GM12872 (cell line): Measurements from ENCODE around the gene NAALADL2.

ENCODE experiments used
- CTCF ChIP-seq: IDR thresholded peaks from 3 replicates; pipeline ENCODE4 v1.5.1; 2011; ENCODE audit warnings: low read depth, mild to moderate bottlenecking, low read length, moderate library complexity; ENCODE audit not compliant: insufficient read depth

NAALADL2 gene

GRCh38 chr3:175059788-175060187 lies 200.7 kb downstream of the NAALADL2 start:
- TF ChIP-seq CTCF: no peak

- no peak for TF ChIP-seq CTCF
Measured at GRCh38 chr3:175065497-175065896, 206.4 kb downstream of the NAALADL2 start.

GRCh38 chr3:175066617-175067415 lies 207.7 kb downstream of the NAALADL2 start:
- no peak for TF ChIP-seq CTCF

DNA sequence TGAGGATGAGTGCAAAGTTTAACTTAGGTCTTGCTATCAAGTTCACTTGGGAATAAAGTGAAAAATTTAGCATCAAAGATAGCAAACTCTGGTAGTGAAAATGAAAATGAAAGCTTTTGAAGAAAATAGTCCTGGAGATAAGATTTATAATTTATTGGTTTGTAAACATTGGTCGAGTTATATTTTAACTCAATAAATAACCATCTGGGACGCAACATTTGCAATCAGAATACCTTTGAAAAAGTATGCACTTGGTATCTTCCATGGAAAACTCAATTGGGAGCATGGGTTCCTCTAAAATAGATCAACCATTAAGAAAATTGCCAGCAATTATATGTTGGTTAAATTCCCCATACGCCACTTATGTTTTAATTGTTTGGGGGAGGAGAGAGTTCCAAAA lies 209.5 kb downstream of the NAALADL2 start:
- no peak for TF ChIP-seq CTCF

GRCh38 chr3:175070946-175071345 lies 211.8 kb downstream of the NAALADL2 start:
- TF ChIP-seq CTCF: no peak

DNA sequence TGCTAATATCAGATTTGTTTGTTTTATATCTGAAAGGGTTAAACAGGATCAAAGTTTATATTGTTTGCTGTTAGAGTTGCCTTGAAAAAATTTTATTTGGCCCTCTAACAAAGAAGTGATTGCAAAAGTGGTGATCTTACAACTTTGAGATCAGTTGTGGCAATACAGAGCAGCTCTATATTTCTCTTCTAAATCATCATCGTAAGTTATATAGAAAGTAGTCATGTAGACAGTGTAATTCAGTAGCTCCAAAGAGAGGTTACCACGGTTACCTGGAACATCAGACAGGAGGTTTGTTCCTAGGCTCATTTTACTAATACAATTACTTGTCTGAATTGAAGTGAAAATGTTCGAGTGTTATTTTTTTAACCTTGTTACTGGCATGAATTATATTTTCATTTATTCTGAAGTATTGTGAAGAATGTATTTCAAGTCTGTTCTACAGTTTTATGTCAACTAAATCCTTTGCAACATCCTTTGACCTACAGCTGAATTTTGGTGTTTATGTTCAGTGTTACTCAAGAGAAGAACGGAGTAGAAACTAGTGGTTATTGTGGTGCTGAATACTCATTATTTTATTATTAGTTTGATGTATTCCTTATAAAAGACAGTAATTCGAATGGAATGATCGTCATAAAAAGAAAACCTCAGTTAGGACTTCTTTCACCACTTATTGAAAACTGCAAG lies 214.2 kb downstream of the NAALADL2 start:
- TF ChIP-seq CTCF: no peak

GRCh38 chr3:175075269-175075668 lies 216.1 kb downstream of the NAALADL2 start:
- no peak for TF ChIP-seq CTCF
